Cardiac fibroblast (primary cell): Measurements from ENCODE around the gene EDDM3A.

Experiments used
- DNase-seq, 2 donors: peaks; one replicate each; pipeline versions ENCODE4 v3.0.0 to v3.0.0-alpha.2; 2010; ENCODE audit warnings: low read depth in 2 of 2
- H3K4me3 ChIP-seq, 2 donors: replicated peaks in 1 of 2; 1 replicate in 1 of 2; 2 replicates in 1 of 2; pipeline ENCODE4 v1.5.1; 2011; ENCODE audit warnings: low read depth in 2 of 2, low read length in 2 of 2, mild to moderate bottlenecking in 2 of 2, moderate library complexity in 1 of 2
- TF ChIP-seq, protein P1 (sequence below): IDR thresholded peaks from one replicate; pipeline ENCODE4 v1.5.1; 2011; ENCODE audit warnings: low read depth, mild to moderate bottlenecking, low read length, inconsistent platforms

Gene EDDM3A

DNA sequence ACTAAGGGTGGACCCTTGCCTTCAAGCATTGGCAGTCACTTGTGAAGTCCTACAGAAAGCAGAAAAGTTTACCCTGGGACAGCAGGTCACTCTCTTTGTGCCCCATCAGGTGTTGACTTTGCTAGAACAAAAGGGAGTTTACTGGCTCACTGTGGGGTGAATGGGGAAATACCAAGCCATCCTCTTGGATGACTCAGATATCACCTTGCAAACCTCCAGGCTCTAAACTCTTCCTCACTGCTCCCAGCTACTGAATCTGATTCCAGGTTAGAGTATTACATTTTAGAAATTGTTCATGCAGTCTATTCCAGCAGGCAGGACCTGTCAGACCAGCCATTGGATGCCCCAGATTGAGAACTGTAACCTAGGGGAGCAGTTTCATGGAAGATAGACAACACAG is 15.3 kb downstream of the EDDM3A start:
- H3K4me3 ChIP-seq = no peak overlapping the region
- DNase-seq = no peak
- TF ChIP-seq, protein P1, sequence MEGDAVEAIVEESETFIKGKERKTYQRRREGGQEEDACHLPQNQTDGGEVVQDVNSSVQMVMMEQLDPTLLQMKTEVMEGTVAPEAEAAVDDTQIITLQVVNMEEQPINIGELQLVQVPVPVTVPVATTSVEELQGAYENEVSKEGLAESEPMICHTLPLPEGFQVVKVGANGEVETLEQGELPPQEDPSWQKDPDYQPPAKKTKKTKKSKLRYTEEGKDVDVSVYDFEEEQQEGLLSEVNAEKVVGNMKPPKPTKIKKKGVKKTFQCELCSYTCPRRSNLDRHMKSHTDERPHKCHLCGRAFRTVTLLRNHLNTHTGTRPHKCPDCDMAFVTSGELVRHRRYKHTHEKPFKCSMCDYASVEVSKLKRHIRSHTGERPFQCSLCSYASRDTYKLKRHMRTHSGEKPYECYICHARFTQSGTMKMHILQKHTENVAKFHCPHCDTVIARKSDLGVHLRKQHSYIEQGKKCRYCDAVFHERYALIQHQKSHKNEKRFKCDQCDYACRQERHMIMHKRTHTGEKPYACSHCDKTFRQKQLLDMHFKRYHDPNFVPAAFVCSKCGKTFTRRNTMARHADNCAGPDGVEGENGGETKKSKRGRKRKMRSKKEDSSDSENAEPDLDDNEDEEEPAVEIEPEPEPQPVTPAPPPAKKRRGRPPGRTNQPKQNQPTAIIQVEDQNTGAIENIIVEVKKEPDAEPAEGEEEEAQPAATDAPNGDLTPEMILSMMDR = no peak

DNA sequence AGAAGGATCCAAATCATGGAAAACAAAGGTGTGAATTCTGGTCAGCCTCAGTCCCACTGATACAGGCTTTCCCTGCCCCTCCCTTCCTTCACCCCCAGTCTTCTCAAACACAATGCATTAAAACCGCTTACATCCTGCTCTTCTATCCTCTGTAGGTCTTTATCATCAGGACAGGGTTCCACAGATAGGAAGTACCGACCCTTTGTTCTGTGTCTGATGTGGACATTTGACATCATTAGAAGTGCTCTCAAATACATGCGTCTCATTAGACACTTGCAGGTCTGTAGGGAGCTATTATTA is 22.9 kb downstream of the EDDM3A start:
- TF ChIP-seq, protein P1 = no peak
- H3K4me3 ChIP-seq = no peak overlapping the region
- DNase-seq = no peak

DNA sequence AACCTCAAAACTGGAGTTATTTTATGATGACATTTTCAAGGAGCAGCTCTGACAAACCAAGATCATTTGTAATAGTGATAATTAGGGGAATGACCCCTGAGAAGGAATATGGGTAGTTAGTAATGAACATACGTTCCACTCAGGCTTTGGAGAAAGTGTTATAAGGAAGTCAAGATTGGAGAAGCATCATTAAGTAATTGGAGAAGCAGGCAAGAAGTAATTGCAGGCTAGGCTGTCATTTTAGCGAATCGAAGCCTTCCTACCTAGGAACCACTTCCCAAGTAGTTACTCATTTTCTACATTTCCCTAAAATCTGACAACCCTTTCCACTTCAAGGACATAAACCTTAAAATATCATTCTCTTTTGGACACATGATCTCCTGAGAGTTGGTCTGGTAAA is 23.7 kb downstream of the EDDM3A start:
- TF ChIP-seq, protein P1 = no peak
- DNase-seq = no peak

DNA sequence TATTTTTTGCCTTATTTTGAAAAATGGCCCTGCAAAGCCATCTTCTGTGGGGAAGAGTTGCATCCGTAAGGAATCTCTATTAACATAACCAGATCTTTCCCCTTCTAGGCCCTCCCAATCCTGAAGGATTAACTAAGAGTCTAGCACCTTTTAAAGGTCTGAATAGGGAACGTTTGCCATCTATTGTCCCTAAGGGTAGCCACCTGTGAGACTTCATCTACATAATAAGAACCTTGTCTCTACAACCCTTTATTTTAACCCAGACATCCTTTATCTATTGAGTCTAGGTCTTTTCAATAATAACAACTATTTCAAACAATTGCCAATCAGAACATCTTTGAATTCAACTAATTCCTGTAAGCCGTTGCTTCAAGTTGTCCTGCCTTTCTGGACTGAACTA is 27.0 kb downstream of the EDDM3A start:
- TF ChIP-seq, protein P1 = no peak
- DNase-seq = no peak
- no peak overlapping the region for H3K4me3 ChIP-seq

More for the DNA sequence above, 23.7 kb downstream of the EDDM3A start:
- H3K4me3 ChIP-seq = no peak overlapping the region

DNA sequence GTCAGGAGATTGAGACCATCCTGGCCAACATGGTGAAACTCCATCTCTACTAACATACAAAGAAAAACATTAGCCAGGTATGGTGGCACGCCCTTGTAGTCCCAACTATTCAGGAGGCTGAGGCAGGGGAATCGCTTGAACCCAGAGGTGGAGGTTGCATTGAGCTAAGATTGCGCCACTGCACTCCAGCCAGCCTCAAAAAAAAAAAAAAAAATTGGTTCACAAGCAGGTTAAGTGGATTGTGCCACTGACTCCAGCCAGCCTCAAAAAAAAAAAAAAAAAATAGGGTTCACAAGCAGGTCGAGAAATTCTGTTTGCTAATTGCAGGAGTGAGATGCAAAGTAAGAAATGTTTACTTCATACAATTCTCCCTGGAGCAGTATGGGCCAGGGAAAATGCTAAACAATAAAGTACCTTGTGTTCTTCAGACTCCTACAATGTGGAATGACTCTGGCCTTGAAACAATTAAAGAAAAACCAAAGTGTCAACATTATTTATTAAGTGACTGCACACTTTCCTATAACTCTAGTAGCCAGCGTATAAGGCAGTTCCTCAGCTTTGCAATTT is 28.7 kb downstream of the EDDM3A start:
- no peak for DNase-seq
- TF ChIP-seq, protein P1 = no peak
- H3K4me3 ChIP-seq = no peak overlapping the region

DNA sequence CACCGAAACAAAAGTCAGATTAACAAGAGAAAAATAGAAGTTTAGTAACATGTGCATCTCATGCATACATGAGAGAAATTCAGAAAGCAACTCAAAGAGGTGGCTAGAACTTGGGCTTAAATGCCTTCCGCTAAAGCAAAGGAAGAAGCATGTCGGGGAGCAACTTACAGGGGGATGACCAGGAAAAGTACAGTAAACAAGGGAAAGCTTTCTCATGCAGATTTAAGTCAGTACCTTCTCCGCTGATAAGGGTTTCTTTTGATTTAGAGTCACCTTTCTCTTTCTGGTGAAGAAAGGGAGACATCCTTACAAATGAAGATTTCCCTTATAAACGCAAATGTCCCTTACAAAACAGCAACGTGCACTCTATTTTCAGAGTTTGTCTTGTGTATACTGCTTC is 29.4 kb downstream of the EDDM3A start:
- DNase-seq = no peak
- TF ChIP-seq, protein P1 = no peak
- no peak overlapping the region for H3K4me3 ChIP-seq

DNA sequence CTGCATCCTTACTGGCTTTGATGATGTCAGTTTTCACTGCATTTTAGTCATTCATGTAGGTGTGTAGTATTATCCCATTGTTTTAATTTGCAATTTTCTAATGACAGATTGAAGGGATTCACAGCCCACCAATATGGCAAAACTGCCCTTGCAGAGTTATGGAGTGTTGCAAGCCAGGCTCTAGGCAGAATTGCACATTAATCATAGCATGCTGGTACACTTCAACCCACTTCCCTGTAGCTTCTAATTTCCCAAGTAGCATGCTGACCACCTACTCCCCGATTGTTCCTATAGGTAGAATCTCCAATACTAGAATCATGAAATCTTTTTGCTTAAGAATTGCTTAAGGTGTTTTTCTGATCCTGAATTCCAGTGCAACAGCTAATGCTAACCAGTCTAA is 30.2 kb downstream of the EDDM3A start:
- TF ChIP-seq, protein P1 = no peak
- H3K4me3 ChIP-seq = no peak overlapping the region
- DNase-seq = no peak
